NCI-H2196 (cell line): ENCODE results near the gene DACH2.
"Not testable (repeated sequence)": the region's sequence is repeated elsewhere in the genome, so short reads cannot be mapped to it uniquely, and the experiment has no call there.

Source experiments
- DNase-seq: peaks from one replicate; lab custom pipeline; 2025; ENCODE audit not compliant: unreplicated experiment; lab: John Stamatoyannopoulos, UW

Gene DACH2

DNA sequence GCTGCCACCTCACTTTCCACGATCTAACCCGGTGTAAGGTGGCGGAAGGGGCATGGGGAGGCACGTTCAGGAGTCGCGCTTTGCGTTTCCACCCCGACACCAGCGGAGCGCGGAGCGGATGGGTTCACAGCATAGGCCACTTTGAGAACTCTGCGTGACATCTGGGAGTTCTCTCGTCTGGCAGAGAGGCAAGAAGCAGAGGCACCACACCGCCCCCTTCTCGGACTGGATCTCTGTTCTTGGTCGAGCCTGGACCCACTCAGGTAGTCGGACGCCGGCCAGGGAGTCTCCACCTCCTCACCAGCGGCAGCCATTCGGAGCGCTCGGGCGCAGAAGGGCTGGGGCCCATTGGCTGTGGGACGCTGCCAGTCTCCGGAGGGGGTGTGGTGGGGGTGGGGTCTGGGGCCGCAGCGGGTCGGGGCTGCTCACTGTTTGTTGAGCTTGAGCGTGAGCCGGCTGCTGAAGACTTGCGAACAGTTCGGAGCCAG lies at the start of gene DACH2:
Gene DACH2 (plus strand): TSS at position 428 of the 488 bp plus-strand sequence.
- peak; percentile 51 for DNase-seq

GRCh38 chrX:86102341-86102740 lies 45.9 kb upstream of the DACH2 start:
- no peak for DNase-seq

- no peak for DNase-seq
Observed at GRCh38 chrX:86103061-86103460, 45.2 kb upstream of the DACH2 start.

- DNase-seq = no peak
Observed at GRCh38 chrX:86104526-86104925, 43.7 kb upstream of the DACH2 start.

DNA sequence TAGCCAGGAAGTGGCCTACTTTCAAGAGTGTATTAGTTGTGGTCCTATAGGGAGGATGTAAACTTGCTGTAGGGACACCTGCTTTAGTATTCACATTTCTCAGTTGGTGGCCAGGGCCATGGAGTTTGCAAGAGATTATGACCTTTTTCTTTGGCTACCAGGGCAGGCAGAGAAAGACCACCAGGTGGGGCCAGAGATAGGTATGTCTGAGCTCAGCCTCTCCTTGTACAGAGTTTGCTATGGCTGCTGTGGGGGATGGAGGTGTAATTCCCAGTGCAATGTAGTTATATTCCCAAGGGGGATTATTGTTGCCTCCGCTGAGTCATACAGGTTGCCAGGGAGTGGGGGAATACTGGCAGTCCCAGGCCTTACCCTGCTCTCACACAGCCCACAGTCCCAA lies 26.3 kb upstream of the DACH2 start:
- DNase-seq = no peak

- no peak for DNase-seq
Observed at GRCh38 chrX:86133761-86134160, 14.5 kb upstream of the DACH2 start.

DNA sequence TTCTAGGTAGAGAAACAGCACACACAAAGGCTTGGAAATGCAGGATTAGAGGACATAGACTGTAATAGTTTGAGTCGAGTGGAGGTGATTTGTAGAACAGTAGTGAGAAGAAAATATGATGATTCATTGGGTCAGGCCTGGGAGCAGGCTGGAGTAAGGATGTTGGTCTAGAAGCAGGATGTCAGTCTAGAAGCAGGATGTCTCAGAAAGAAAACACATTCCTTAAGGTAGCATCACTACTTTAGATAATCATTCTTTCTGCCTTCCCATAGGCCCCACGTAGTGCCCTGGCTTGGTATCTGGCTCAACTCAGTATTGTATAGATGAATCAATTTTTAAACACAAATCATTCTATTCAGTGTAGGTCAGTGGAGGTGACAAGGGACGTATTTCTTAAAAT lies 11.2 kb upstream of the DACH2 start:
- no peak for DNase-seq

DNA sequence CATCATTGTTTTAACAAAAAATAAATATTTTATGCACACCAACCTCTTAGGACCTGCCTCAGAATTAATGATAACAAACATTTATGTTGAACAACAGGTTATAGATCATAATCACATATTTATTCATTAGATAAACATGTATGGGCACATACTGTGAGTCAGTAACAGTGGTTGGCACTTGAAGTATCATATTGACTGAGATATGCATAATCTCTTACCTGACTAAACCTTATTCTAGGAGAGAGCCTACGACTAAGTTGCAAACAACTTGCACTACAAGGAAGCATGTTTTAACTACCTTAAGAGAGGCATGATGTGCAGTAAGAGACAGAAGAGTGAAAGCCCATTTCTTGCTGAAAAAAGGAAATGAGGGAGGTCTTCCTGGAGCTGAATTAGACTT lies 6.5 kb upstream of the DACH2 start:
- no peak for DNase-seq

DNA sequence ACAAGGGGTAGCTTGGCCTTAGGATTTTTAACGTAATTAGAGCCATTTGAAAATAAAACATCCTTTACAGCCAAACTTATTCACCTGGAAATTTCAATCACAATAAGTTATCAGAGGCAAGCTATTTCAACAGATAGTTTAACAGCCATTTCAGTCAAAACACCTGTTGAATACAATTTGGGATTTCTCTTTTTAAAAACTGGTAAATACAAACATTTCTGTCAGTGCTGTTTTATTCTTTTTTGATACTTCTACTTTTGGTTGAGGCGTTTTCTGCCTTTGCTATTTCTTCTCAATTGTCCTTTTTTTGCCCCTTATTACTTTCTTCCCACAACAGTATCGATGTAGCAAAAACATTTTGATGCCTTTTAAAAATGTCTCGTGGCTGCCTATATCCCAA lies 2.1 kb upstream of the DACH2 start:
- no peak for DNase-seq

- DNase-seq = no peak
Observed at GRCh38 chrX:86148594-86148993, 343 bp downstream of the DACH2 start.

- DNase-seq = no peak
Observed at GRCh38 chrX:86149119-86149518, 868 bp downstream of the DACH2 start.

DNA sequence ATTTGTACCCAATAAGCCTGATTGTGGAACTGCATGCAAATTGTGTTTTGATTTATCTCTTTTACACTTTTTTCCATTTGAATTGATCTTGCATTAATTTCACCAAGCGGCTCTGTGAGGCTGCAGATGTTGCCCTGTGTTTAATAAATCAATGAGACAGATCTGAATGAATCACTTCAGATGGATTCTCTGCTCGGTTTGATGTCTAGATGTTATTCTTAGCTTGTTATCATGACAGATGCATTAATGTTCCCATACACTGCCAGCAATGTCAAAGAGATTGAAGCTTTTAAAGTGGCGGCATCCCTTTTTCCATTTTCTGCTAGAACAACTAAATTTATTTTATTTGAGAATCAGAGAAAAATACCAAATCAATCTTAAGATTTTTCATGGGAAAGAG lies 6.3 kb downstream of the DACH2 start:
- no peak for DNase-seq

GRCh38 chrX:86171366-86171765 lies 23.1 kb downstream of the DACH2 start:
- no peak for DNase-seq

GRCh38 chrX:86178906-86179305 lies 30.7 kb downstream of the DACH2 start:
- no peak for DNase-seq

- not testable (repeated sequence) for DNase-seq
Observed at GRCh38 chrX:86181325-86181724, 33.1 kb downstream of the DACH2 start.

GRCh38 chrX:86192827-86193226 lies 44.6 kb downstream of the DACH2 start:
- no peak for DNase-seq

- no peak for DNase-seq
Observed at GRCh38 chrX:86194758-86195157, 46.5 kb downstream of the DACH2 start.

DNA sequence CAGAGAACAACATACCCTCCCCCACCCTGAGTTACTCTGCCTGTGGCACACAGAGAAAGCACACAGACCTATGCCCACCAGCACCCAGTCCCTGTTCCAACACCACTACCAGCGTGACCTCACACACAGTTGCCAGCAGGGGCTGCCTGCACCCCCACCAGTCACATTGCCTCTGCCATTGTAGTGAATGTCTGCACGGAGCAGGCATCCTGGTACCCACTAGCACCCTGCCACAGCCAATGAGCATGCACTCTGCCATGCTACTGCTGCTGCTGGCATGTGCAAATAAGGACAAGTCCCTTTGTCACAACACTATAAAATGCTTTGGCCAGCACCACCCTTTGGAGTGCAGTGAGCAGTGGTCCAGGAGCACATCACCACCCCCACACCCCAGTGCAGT lies 47.1 kb downstream of the DACH2 start:
- DNase-seq = no peak

GRCh38 chrX:86197815-86198214 lies 49.6 kb downstream of the DACH2 start:
- no peak for DNase-seq

GRCh38 chrX:86210772-86211171 lies 62.5 kb downstream of the DACH2 start:
- DNase-seq = no peak

- no peak for DNase-seq
Observed at GRCh38 chrX:86215260-86215659, 67.0 kb downstream of the DACH2 start.

- DNase-seq = no peak
Observed at GRCh38 chrX:86237482-86237881, 89.2 kb downstream of the DACH2 start.

- no peak for DNase-seq
Observed at GRCh38 chrX:86241547-86241946, 93.3 kb downstream of the DACH2 start.

- DNase-seq = no peak
Observed at GRCh38 chrX:86263526-86263925, 115.3 kb downstream of the DACH2 start.
